Activated naive CD4-positive, alpha-beta T cell treated with anti-CD3 and anti-CD28 coated beads, Interleukin-2, amount 50 U/mL, for 16 hours (primary cell): ENCODE data around the gene CHL1.

Source experiments
- DNase-seq: peaks from one replicate; pipeline ENCODE4 v3.0.0-alpha.2; 2020

Gene CHL1

GRCh38 chr3:217099-217813, 20.7 kb downstream of the CHL1 start:
- DNase-seq = no peak

- DNase-seq = no peak
Observed at GRCh38 chr3:217948-218347, 21.4 kb downstream of the CHL1 start.

GRCh38 chr3:228442-229182, 32.0 kb downstream of the CHL1 start:
- no peak for DNase-seq

GRCh38 chr3:229183-229661, 32.7 kb downstream of the CHL1 start:
- no peak for DNase-seq

GRCh38 chr3:236881-237280, 40.3 kb downstream of the CHL1 start:
- DNase-seq = no peak

- no peak for DNase-seq
Observed at GRCh38 chr3:242602-243355, 46.2 kb downstream of the CHL1 start.

- DNase-seq = no peak
Observed at GRCh38 chr3:243356-243725, 46.8 kb downstream of the CHL1 start.

GRCh38 chr3:244041-244440, 47.5 kb downstream of the CHL1 start:
- no peak for DNase-seq

GRCh38 chr3:247916-248315, 51.4 kb downstream of the CHL1 start:
- DNase-seq = no peak

- no peak for DNase-seq
Observed at GRCh38 chr3:248864-249520, 52.4 kb downstream of the CHL1 start.

GRCh38 chr3:249587-250262, 53.2 kb downstream of the CHL1 start:
- DNase-seq = no peak

- no peak for DNase-seq
Observed at GRCh38 chr3:256501-256900, 59.9 kb downstream of the CHL1 start.

GRCh38 chr3:257826-258225, 61.3 kb downstream of the CHL1 start:
- no peak for DNase-seq

GRCh38 chr3:260898-261297, 64.3 kb downstream of the CHL1 start:
- DNase-seq = no peak

- DNase-seq = no peak
Observed at GRCh38 chr3:263393-263792, 66.8 kb downstream of the CHL1 start.

- no peak for DNase-seq
Observed at GRCh38 chr3:264394-265156, 68.0 kb downstream of the CHL1 start.

- no peak for DNase-seq
Observed at GRCh38 chr3:267101-267500, 70.5 kb downstream of the CHL1 start.

- no peak for DNase-seq
Observed at GRCh38 chr3:270688-271087, 74.1 kb downstream of the CHL1 start.

GRCh38 chr3:274927-275326, 78.4 kb downstream of the CHL1 start:
- DNase-seq = no peak

GRCh38 chr3:277873-278272, 81.3 kb downstream of the CHL1 start:
- no peak for DNase-seq

- no peak for DNase-seq
Observed at GRCh38 chr3:278300-279064, 81.9 kb downstream of the CHL1 start.
